Omental fat pad (tissue), 4 donors: ENCODE results near the gene KRT13. TPM values are rescaled to one million over a fixed set of nuclear protein-coding genes. Genes with fewer than 3 reads are reported as not detected.

Experiments
- ATAC-seq: fragments of 150-250 bp; one replicate; pipeline ENCODE4 v1.9.1; 2016; ENCODE audit warnings: mild to moderate bottlenecking, moderate library complexity; ENCODE audit not compliant: low FRiP score
- DNase-seq: peaks from one replicate; pipeline ENCODE4 v3.0.0-alpha.2; 2019; ENCODE audit warnings: low spot score
- small RNA-seq: library from RNA; depleted of rRNA; stranded (forward); fragments of <200 nt; gene quantifications from one replicate; pipeline ENCODE3, GENCODE V24; 2016
- total RNA-seq, 4 donors: library from RNA; depleted of rRNA; stranded (reverse); fragments of >200 nt; gene quantifications; one replicate each; pipeline ENCODE4 v1.1.0, GENCODE V29; 2016
- TF ChIP-seq, protein P1 (sequence below), 3 donors: fragments of 450-650 bp; IDR thresholded peaks; one replicate each; pipeline ENCODE4 v1.5.1; 2016 to 2017; ENCODE audit warnings: antibody characterized with exemption in 3 of 3, mild to moderate bottlenecking in 3 of 3, moderate library complexity in 2 of 3

KRT13 gene
- total RNA-seq, 4 donors from 2014 or later, result 0.65 TPM; not detected in 3

DNA sequence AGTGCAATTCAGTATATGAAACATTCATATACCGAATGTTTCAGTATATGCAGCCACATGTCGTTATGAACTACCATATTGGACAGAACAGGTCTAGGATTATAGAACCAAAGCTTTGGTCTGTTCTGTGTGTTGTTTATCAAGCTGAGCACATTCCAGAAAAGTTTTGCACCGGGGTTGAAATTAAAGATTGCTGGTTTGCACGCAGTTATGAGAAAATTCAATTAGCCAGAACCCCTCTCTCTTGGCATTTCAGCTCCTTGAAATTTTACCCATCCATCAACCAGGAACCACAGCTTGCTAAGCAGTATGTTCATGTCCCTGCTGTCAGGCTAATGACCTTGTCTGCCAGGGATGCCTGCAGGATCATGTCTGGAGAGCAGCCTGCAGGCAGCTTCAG, 47.7 kb downstream of the KRT13 start:
- ATAC-seq, result no peak
- DNase-seq, result no peak
- TF ChIP-seq, protein P1, sequence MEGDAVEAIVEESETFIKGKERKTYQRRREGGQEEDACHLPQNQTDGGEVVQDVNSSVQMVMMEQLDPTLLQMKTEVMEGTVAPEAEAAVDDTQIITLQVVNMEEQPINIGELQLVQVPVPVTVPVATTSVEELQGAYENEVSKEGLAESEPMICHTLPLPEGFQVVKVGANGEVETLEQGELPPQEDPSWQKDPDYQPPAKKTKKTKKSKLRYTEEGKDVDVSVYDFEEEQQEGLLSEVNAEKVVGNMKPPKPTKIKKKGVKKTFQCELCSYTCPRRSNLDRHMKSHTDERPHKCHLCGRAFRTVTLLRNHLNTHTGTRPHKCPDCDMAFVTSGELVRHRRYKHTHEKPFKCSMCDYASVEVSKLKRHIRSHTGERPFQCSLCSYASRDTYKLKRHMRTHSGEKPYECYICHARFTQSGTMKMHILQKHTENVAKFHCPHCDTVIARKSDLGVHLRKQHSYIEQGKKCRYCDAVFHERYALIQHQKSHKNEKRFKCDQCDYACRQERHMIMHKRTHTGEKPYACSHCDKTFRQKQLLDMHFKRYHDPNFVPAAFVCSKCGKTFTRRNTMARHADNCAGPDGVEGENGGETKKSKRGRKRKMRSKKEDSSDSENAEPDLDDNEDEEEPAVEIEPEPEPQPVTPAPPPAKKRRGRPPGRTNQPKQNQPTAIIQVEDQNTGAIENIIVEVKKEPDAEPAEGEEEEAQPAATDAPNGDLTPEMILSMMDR (IDR thresholded peaks at IDR 0.05), result no peak

- DNase-seq (no peak), ATAC-seq (no peak)
- TF ChIP-seq, protein P1 (IDR thresholded peaks at IDR 0.05), result no peak
Observed at GRCh38 chr17:41456204-41456603, 49.2 kb downstream of the KRT13 start.

GRCh38 chr17:41455236-41455635, 50.2 kb downstream of the KRT13 start:
- DNase-seq (no peak), ATAC-seq (no peak)
- TF ChIP-seq, protein P1 (IDR thresholded peaks at IDR 0.05), result no peak

DNA sequence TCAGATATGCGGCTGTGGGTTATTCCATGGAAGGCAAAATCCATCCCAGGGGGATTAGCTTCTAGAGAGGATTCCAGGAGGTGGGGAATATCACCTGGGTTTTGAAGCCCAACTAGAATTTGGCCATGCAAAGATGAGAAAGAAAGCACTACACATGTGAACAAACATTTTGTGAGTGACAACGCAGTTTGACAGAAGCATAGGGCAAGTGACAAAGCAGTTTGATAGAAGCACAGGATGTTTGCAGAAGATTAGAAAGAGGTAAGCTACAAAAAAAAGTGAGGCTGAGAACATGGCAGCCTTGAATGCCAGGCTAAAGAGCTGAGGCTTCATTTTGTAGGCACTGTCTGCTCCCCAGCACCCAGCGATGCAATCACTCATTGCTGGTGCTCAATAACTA, 52.3 kb downstream of the KRT13 start:
- DNase-seq (no peak), ATAC-seq (no peak)
- TF ChIP-seq, protein P1 (IDR thresholded peaks at IDR 0.05), result no peak

DNA sequence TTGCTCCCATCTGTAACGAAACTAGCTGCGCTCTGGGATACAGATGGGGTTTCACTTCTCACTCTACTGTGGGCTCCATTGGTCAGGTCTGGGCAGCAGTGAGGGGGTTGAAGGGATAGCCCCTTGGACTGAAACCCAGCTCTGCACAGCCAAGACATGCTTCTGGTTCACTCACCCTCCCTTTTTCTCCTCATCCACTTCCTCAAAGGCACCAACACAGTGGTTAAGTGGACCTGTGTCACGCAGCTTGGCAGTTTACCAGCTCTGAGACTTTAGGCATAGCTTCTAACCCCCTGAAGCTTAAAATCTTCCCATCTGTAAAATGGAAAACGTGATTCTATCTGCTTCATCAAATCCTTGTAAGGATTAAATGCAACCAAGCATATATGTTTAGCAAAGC, 53.1 kb downstream of the KRT13 start:
- DNase-seq (no peak), ATAC-seq (no peak)
- TF ChIP-seq, protein P1 (IDR thresholded peaks at IDR 0.05), result no peak

- DNase-seq (no peak), ATAC-seq (no peak)
- TF ChIP-seq, protein P1 (IDR thresholded peaks at IDR 0.05), result no peak
Observed at GRCh38 chr17:41451154-41451728, 54.2 kb downstream of the KRT13 start.

Small RNAs within 50 kb of the gene (small RNA-seq; reads per million reads assigned to genes)
- not detected for gene RNU2-32P

Other genes starting within 250 kb of the KRT13 start
- not detected for gene KRTAP9-6, start 240.2 kb downstream of the KRT13 start, total RNA-seq
- not detected for gene KRTAP9-7, start 229.9 kb downstream of the KRT13 start, total RNA-seq
- gene KRTAP29-1, start 202.8 kb downstream of the KRT13 start, total RNA-seq, result not detected
- not detected for gene KRTAP16-1, start 196.3 kb downstream of the KRT13 start, total RNA-seq
- gene KRTAP17-1, start 189.9 kb downstream of the KRT13 start, total RNA-seq, result not detected
- gene KRT33A, start 154.8 kb downstream of the KRT13 start, total RNA-seq, result not detected
- gene KRT33B, start 135.8 kb downstream of the KRT13 start, total RNA-seq, result not detected
- not detected for gene KRT34, start 123.3 kb downstream of the KRT13 start, total RNA-seq
- not detected for gene KRT31, start 108.0 kb downstream of the KRT13 start, total RNA-seq
- not detected for gene KRT37, start 81.0 kb downstream of the KRT13 start, total RNA-seq
- not detected for gene KRT38, start 64.6 kb downstream of the KRT13 start, total RNA-seq
- gene KRT32, start 38.2 kb downstream of the KRT13 start, total RNA-seq, result not detected
- gene KRT35, start 24.5 kb downstream of the KRT13 start, total RNA-seq, result not detected
- gene KRT36, start 15.7 kb downstream of the KRT13 start, total RNA-seq, result not detected
- 1 to 10 TPM in 2 of 4 donors, under 1 TPM in 1, not detected in 1; 0.31 to 2.5 (median 1.8) TPM for gene KRT15, start 13.3 kb upstream of the KRT13 start, total RNA-seq
- 100 to 1,000 TPM in 2 of 4 donors, 10 to 100 TPM in 2; 22.1 to 838 (median 270) TPM for gene KRT19, start 22.7 kb upstream of the KRT13 start, total RNA-seq
- not detected for gene KRT9, start 66.4 kb upstream of the KRT13 start, total RNA-seq
- gene KRT14, start 81.3 kb upstream of the KRT13 start, total RNA-seq, result 1 to 10 TPM in 2 of 4 donors, under 1 TPM in 1, not detected in 1; 0.56 to 4.0 (median 3.0) TPM
- 100 to 1,000 TPM in 1 of 4 donors, 1 to 10 TPM in 2, under 1 TPM in 1; 0.84 to 158 (median 7.6) TPM for gene KRT16, start 107.2 kb upstream of the KRT13 start, total RNA-seq
- gene KRT17, start 119.0 kb upstream of the KRT13 start, total RNA-seq, result under 1 TPM in 1 of 4 donors, not detected in 3; 0.56 TPM
- 100 to 1,000 TPM; 444 to 832 (median 685) TPM for gene EIF1, start 183.3 kb upstream of the KRT13 start, total RNA-seq
- not detected for gene GAST, start 206.7 kb upstream of the KRT13 start, total RNA-seq
- 1 to 10 TPM in 1 of 4 donors, under 1 TPM in 1, not detected in 2; 0.47 to 1.1 TPM for gene HAP1, start 229.0 kb upstream of the KRT13 start, total RNA-seq